D721Med (cell line): ENCODE results near the gene LIN9.

Experiments used
- DNase-seq: peaks from one replicate; pipeline ENCODE4 v3.0.0; 2011; ENCODE audit warnings: low spot score; ENCODE audit not compliant: insufficient read length
- FAIRE-seq: peaks from 2 replicates; lab custom pipeline; 2011; peaks lifted over from hg19 to GRCh38; lab: Jason Lieb, UNC
- TF ChIP-seq, protein P1 (sequence below): IDR thresholded peaks from 2 replicates; pipeline ENCODE4 v1.5.1; 2012; ENCODE audit warnings: mild to moderate bottlenecking, control low read depth; ENCODE audit not compliant: insufficient read depth; ENCODE audit errors: missing control alignments

Gene LIN9

DNA sequence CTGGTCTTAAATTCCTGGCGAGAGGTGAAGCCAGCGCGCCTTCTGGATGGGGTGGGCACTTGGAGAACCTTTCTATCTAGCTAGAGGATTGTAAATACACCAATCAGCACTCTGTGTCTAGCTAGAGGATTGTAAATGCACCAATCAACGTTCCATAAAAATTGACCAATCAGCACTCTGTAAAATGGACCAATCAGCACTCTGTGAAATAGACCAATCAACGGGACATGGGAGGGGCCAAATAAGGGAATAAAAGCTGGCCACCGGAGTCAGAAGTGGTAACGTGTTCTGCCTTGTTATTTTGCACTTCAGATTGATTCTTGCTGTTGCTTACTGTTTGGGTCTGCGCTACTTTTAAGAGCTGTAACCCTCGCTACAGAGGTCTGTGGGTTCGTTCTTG lies 12.0 kb upstream of the LIN9 start:
- no peak for FAIRE-seq
- TF ChIP-seq, protein P1, sequence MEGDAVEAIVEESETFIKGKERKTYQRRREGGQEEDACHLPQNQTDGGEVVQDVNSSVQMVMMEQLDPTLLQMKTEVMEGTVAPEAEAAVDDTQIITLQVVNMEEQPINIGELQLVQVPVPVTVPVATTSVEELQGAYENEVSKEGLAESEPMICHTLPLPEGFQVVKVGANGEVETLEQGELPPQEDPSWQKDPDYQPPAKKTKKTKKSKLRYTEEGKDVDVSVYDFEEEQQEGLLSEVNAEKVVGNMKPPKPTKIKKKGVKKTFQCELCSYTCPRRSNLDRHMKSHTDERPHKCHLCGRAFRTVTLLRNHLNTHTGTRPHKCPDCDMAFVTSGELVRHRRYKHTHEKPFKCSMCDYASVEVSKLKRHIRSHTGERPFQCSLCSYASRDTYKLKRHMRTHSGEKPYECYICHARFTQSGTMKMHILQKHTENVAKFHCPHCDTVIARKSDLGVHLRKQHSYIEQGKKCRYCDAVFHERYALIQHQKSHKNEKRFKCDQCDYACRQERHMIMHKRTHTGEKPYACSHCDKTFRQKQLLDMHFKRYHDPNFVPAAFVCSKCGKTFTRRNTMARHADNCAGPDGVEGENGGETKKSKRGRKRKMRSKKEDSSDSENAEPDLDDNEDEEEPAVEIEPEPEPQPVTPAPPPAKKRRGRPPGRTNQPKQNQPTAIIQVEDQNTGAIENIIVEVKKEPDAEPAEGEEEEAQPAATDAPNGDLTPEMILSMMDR = no peak
- DNase-seq = no peak

DNA sequence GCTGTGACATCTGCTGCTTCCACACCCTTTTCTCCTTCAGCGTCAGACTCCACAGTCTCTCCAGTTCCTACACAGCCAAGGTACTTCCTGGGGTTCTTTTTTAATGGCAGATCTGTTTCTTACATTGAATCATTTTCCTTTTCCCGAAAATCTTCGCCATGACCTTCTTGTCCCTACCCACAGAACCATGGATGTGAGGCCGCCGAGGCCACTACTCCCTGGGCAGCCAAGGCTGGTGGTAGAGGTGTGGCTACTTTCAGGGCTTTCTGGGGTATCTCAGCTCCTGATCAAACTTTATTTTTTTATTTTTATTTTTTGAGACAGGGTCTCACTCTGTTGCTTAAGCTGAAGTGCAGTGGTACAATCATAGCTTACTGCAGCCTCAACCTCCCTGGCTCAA lies 9.5 kb upstream of the LIN9 start:
- TF ChIP-seq, protein P1 = no peak
- DNase-seq (no peak), FAIRE-seq (no peak)

DNA sequence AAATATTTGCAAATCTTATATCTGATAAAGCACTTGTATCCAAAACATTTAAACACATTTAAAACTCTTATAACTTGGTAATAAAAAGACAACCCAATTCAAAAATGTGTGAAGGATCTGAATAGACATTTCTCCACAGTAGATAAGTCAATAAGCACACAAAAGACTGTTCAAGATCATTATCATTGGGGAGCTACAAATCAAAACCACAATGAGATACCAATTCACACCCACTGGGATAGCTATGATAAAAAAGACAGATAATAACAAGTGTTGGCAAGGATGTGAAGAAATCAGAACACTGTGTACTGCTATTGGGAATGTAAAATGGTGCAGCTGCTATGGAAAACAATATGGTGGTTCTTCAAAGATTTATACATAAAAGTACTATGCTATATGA lies 5.1 kb upstream of the LIN9 start:
- FAIRE-seq (no peak), DNase-seq (no peak)
- TF ChIP-seq, protein P1 = no peak

- TF ChIP-seq, protein P1 = no peak
- FAIRE-seq (peak; percentile 66), DNase-seq (no peak)
These were observed 3.1 kb upstream of the LIN9 start for GRCh38 chr1:226312065-226312464.

GRCh38 chr1:226311376-226311775 lies 2.4 kb upstream of the LIN9 start:
- FAIRE-seq (no peak), DNase-seq (no peak)
- TF ChIP-seq, protein P1 = no peak

DNA sequence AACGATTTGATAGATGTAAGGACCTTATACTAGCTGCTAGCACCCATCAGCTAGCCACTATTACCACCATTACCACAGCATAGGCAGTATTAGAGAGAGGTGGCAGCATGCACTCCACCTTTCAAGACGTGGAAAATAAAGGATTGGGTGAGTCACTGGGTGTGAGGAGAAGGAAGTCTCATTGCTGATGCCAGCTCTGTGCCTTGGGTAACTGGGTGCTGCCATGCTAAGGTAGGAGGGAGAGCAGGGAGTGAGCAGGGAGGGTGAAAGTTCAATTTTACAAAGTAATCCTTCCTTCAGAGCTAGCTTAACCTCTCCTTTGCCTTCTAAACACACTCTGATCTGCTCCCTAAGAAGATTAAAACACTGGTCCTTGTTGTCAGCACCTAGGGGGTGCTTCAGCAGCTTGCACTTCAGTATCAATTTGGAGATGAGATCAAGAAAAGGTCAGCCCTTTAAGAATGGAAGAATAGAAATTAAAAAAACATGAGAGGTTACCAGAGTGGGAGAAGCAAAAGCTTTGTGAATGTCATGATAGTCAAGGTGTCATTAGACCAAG lies 1.8 kb upstream of the LIN9 start:
- DNase-seq (peak; percentile 67), FAIRE-seq (peak; percentile 99)
- TF ChIP-seq, protein P1 = no peak

DNA sequence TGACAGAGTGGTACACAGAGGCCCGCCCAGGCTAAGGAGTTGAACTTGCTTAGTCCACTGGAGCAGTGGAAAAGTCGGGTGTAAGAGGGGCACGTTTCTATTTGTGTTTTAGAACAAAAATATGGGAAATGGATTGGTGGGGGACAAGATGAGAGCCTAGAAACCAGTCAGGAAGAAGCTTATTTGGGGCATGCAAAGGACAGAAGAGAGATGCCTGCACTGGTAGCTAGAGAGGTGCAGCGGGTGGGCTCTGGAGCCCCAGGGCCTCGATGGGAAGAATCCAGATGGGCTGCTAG lies 1.2 kb upstream of the LIN9 start:
- DNase-seq (no peak), FAIRE-seq (no peak)
- TF ChIP-seq, protein P1 = no peak
